HG02870 (cell line): ENCODE data around the gene CAPN7.

ENCODE experiments used
- ATAC-seq: cut with Tn5 transposase; IDR thresholded peaks from one replicate; pipeline ENCODE4 v1.9.1; 2021; ENCODE audit warnings: mild to moderate bottlenecking, moderate library complexity; ENCODE audit not compliant: unreplicated experiment

CAPN7 gene

DNA sequence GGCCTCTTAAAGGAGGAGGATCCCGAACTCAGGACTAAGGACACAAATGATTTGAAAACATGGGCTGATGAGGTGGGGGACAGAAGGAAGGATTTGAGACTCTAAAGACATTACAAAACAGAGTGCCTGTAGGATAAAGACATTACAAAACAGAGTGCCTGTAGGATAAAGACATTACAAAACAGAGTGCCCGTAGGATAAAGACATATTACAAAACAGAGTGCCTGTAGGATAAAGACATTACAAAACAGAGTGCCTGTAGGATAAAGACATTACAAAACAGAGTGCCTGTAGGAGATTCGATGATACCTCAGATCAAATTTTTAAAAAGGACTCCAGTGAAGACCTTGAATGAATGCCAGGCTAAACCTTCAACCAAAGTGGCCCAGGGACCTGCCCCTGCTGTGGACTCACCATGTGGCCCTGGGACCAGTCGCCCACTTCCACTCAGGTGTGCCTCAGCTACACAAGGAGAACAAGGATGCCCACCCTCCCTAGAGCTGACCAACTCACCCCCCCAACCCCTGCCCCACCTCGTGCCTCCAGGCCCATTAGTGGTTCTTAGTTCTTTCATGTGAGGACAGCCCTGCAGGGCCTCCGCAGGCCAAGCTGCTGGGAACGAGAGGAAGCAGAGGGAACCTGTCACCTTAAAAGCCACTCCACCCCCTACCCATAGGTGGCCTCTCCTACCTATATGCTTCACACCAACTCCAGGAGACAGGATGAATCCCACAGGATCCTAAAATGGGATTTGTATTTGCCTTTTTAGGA, 66.6 kb downstream of the CAPN7 start:
- ATAC-seq, result no peak

DNA sequence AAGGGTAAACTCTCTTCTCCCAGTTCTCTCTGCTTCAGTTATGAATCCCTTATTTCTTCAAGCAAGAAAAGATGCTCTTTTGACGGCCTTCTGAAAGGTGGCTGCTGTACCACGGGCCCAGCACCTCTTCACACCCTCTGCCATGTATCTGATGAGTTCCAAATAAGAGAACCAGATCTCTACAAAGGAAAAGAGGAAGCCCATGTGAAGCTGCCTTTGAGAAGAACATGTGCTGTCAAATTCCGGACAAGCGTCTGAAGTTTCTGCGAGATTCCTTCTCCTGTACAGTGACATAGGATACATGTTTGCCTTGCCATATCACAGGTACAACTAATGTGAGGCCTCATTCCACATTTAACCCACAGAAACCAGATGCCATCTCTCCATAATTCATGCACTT, 67.2 kb downstream of the CAPN7 start:
- ATAC-seq, result no peak

DNA sequence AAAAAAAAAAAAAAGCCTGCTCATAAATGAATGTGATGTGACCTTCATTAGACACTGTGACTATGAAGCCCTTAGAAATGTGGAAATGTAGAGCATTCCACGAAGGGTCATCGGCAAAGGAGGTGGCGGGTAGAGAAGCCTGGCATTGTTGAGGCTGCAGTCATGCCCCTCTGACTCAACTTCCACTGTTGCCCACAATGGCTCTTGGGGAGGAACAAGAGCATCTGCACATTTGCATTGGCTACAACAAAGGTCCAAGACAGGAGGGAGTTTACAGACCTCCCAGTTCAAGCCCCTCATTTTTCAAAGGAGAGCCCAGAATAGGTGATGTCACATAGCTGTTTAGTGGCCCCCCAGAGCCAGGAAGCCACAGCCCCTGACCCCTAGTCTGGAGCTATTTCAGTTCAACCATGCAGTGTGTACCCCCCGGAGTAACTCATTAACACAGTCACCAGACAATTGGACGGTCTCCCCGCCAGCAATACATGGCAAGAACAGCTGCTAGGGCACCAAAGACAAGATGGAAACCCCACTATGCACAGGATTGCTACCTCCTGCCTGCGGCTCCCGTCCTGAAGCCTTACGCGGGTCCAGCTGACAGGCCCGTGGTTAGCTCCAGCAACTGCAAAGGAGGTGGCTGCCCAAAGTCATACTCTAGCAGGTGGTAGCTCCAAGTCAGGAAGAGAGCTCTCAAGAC, 70.1 kb downstream of the CAPN7 start:
- ATAC-seq, result no peak

DNA sequence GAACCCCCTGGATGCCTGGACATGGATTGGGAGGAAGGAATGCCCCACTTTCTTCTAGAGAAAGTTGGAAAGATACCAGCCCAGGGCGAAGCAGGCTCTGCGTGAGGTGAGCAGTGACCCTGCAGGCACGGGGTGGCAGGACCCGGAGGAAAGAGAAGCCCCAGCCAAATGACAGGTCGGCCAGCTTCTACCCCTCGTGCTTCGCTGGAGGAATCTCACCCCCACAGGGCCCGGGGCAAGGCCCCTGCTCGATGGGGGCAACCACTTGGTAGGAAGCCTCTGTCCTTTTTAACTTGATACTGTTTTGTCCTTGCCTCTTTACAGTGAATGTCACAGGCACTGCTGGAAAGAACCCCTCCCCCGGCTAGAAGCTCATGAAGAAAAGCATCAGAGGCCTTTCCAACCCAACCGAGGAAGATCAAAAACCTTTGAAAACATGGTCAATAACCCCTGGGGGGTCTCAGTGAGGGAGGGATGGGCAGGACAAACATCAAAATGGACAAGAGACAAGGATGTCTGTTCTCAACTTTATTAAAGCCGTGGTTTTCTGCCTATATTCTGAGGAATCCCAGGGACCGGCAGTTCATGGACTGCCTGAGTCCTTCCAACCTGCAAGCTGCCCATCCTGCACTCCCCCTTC, 71.9 kb downstream of the CAPN7 start:
- no peak for ATAC-seq

- ATAC-seq, result no peak
Measured at GRCh38 chr3:15279205-15279604, 73.2 kb downstream of the CAPN7 start.

DNA sequence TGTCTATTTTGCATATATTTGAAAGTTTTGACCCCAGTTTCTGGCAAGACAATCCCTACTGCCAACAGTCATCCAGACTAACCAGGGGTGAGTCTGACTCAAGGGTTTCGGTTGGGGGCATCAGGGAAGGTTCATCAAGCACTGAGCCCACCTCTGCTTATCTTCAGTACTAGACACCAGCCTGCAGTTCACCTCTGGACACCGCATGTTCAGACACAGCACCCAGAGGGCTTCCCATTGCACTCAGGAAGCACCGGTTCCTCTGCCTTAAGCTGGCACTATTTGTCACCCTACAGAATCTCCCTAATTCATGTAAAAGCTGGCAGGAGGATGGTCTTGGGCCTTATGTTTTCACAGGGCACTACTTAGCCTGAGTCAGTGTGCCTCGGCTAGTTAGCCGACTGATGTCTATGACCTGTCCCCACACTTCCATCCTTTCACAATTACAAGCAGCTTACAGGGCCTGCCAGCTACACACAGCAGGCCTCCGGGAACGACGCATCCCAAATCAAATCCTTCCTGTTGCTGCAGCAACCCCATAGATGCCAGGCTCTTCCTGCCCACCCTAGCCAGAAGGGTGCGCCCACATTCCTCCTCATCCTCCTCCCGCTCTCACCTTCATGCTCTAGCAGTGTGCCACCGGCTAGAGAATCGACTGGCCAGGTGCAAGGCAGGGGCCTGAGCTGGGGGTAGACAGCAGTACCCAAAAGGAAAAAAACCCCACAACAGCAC, 73.8 kb downstream of the CAPN7 start:
- no peak for ATAC-seq

- ATAC-seq, result no peak
Measured at GRCh38 chr3:15280853-15281532, 74.9 kb downstream of the CAPN7 start.

GRCh38 chr3:15281817-15282216, 75.8 kb downstream of the CAPN7 start:
- no peak for ATAC-seq

DNA sequence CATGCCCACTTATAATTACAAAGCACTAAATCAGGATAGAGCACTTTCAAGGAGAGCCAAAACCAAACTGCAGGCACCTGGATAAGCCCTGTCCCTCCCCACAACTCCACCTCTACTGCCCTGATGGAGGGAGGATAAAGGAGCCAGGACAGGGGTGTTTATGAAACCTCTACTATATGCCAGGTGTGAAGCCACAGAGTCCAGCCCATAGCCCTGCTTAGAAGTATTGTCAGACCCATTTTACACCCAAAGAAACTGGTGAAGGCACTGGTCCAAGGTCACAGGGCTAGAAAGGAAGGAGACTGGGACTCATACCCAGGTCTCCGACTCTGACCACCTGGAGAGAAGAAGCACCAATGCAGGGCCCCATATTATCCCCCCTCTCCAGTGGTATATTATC, 77.7 kb downstream of the CAPN7 start:
- no peak for ATAC-seq

DNA sequence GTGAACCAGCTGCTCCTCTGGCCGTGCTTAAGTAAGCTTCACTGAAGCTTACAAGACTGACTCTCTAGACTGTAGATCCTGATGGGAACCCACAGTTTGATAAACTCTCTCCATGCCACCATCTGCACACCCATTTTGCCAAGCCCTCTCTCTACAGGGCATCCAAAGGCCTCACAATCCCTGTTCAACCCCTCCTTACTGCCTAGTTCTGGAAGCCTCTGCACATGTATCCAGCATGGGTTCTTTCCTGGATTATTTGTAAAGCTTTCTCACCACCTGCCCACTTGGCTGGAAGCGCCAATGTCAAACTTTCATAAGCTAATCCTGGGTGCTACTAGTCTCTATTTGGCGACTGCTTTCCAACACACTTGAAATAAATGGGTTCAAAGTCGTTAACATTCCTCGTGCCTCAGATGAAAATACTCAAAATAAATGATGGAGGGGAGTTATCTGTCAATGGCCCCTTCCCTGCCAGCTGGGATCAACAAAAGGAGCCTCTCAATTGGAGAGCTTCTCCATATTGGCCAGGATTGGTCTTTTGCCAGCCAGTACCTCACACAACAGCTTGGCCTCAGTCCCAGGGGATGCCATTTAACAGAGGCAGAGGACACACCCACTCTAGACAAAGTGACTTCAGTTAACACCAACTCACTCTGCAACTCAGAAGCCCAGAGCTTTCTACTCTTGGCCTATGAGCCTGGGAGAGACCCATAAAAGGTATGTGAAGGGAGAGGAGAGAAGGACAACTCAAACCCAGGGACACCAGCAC, 78.3 kb downstream of the CAPN7 start:
- no peak for ATAC-seq

- ATAC-seq, result no peak
Measured at GRCh38 chr3:15286022-15286421, 80.0 kb downstream of the CAPN7 start.

DNA sequence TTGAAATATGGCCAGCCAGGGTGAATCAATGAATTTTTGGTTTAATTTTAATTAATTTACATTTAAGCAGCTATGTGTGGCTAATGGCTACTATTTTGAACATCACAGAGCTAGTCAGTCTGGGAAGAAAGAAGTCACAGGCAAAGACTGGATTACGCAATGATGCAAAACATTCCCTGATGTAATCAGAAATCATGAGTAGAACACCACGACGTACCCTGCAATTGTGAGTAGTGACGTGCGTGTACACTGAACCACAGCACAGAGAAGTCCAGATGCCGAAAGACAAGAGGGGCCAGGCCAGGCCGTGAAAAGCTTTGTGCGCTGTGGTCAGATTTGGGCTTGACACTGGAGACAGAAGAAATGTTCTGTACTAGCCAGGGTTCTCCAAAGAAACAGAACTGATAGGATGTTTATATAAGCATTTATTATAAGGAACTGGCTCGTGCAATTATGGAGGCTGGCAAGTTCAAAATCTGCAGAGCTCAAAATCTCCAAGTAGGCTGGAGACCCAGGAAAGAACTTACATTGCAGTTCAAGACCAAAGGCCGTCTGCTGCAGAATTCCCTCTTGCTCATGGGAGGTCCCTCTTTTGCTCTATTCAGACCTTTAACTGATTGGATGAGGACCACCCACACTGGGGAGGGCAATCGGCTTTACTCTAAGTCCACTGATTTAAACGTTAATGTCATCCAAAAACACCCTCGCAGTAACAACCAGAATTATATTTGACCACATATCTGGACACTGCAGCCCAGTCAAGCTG, 81.7 kb downstream of the CAPN7 start:
- ATAC-seq, result no peak

- ATAC-seq, result no peak
Measured at GRCh38 chr3:15288331-15289035, 82.4 kb downstream of the CAPN7 start.

GRCh38 chr3:15289661-15290060, 83.6 kb downstream of the CAPN7 start:
- ATAC-seq, result no peak

- no peak for ATAC-seq
Measured at GRCh38 chr3:15290736-15291135, 84.7 kb downstream of the CAPN7 start.

DNA sequence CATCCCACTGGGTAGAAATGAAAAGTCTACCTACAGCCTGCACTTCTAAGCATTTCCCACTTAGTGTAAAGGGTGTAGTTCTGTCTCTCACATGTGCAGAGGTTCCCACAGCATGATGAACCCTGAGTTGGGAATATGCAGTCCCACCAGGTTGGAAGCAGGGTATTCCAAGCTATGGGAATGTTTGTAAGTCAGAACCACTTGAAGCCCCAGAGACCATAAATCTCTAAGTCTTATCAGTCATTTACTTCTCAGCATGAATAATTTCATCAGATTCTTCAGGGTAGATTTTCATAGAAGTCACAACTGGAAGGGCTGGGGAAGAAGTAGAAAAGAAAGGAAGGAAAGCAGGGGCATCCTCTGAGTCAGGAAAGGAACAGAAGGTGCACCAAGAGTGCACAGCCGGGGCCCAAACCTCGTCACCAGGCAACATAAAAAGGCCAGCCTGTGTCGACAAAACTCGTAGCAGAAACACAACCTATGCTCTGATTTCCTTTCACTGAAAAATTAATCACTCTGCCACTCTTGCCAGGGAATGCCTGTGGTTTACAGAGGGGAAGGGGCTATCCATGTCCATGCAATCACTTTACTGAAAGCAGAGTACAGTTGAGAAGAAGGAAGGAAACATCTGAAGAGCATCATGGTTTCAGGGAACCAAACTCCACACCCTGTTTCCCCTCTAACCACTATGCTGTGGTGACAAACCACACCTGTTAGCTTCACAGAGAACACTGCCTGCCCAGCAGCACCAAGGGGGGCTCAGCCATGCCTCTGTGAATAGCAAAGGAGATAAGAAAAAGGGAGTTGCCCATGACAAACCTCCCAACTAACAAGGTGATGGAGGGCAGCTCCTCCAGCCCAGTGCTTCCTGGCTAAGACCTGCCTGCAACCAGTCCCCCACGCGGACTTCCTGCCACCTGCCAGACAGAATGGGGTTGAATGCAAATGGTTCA, 85.8 kb downstream of the CAPN7 start:
- ATAC-seq, result peak; percentile 86

DNA sequence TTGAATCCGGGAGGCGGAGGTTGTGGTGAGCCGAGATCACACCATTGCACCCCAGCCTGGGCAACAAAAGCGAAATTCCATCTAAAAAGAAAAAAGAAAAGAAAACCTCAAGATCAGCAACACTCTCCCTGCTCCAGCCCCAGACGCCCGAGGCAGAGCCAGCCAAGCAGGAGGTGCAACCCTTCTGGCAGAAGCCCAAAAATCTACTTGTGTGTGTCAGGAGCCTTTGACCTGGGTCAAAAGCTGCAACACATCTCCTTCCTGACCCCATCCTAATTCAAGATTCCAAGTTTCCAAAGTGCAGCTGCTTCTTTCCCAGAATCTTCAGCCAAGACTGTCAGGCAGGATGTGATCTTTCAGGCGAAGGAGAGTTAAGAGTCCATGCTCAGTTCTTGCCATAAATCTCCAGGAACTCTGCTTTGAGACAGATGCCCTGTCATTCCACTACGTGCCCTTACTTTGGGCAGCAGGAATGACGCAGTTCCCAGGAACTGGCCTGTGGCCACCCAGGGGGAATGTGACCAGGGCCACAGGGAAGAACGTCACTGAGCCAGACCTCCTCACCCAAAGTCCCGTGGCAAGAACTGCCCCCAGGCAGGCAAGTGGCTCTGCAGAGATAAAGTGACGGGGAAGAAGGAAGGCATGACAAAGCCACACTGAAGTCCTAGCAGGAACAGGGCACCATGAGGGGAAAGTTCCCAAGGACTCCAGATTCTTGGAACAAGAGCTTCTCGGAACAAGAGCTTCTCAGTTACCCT, 86.9 kb downstream of the CAPN7 start:
- ATAC-seq, result no peak
